GM12878 (cell line): ENCODE measurements around the gene RHOXF2. TPM values are rescaled to one million over a fixed set of nuclear protein-coding genes. Genes with fewer than 3 reads are reported as not detected.

Experiments
- ATAC-seq: fragments of 200-7000 bp; cut with Tn5 transposase; 3 replicates; pipeline ENCODE4 v1.9.1; 2020; ENCODE audit warnings: mild to moderate bottlenecking, moderate library complexity
- BruUV-seq: library from RNA; stranded (reverse); fragments of 400-500 nt; replicated peaks from 2 replicates; lab custom pipeline; 2021; lab: Mats Ljungman, UMichigan
- CTCF ChIA-PET: fragments of 300-600 bp; sonication (Branson Sonifier 250); formaldehyde crosslinking; extraction: SDS; loops from one replicate; lab custom pipeline; 2021; ENCODE audit warnings: inconsistent platforms; lab: Yijun Ruan, JAX
- POLR2A ChIA-PET: fragments of 350-600 bp; formaldehyde crosslinking; extraction: SDS; loops from one replicate; lab custom pipeline; 2021; ENCODE audit warnings: inconsistent platforms; lab: Charles Lee
- RAD21 ChIA-PET: fragments of 300-600 bp; sonication (Branson Sonifier 250); formaldehyde crosslinking; loops from one replicate; lab custom pipeline; 2023; ENCODE audit warnings: antibody characterized with exemption; ENCODE audit not compliant: unreplicated experiment; lab: Charles Lee
- SMC1A ChIA-PET: fragments of 300-600 bp; sonication (Branson Sonifier 250); formaldehyde crosslinking; loops from one replicate; lab custom pipeline; 2023; ENCODE audit not compliant: unreplicated experiment, uncharacterized antibody; lab: Charles Lee
- DNase-seq: peaks from one replicate; pipeline ENCODE4 v3.0.0-alpha.2; 2011; ENCODE audit warnings: low read depth, low spot score
- FAIRE-seq: peaks from 3 replicates; lab custom pipeline; 2011; peaks lifted over from hg19 to GRCh38; lab: Jason Lieb, UNC
- H2AFZ ChIP-seq: 2 replicates; pipeline ENCODE4 v1.6.0; 2011; ENCODE audit warnings: low read depth, low read length, control low read depth; ENCODE audit not compliant: control insufficient read depth
- H3K27ac ChIP-seq: 2 replicates; pipeline ENCODE4 v1.5.1; 2011; ENCODE audit warnings: control low read depth; ENCODE audit not compliant: control insufficient read depth, insufficient read depth
- H3K27me3 ChIP-seq, 2 experiments: replicated peaks in 1 of 2; 2 replicates each; pipeline versions ENCODE4 v1.6.0 to v1.6.1; 2011; ENCODE audit warnings: low read length in 1 of 2; ENCODE audit not compliant: control insufficient read depth in 2 of 2, insufficient read depth in 2 of 2
- H3K36me3 ChIP-seq, 2 experiments: 2 replicates each; pipeline ENCODE4 v1.5.1; 2011; ENCODE audit warnings: low read length in 1 of 2; ENCODE audit not compliant: control insufficient read depth in 2 of 2, insufficient read depth in 2 of 2
- H3K4me1 ChIP-seq: 2 replicates; pipeline ENCODE4 v1.6.1; 2011; ENCODE audit warnings: mild to moderate bottlenecking, low read length, moderate library complexity, mixed read lengths; ENCODE audit not compliant: control insufficient read depth, insufficient read depth
- H3K4me2 ChIP-seq: 2 replicates; pipeline ENCODE4 v1.6.0; 2011; ENCODE audit warnings: control low read depth; ENCODE audit not compliant: control insufficient read depth, insufficient read depth
- H3K4me3 ChIP-seq: fragments of 200-600 bp; sonication (generic); 2 replicates; pipeline ENCODE4 v1.5.1; 2016
- H3K79me2 ChIP-seq: 2 replicates; pipeline ENCODE4 v1.6.0; 2011; ENCODE audit warnings: low read length; ENCODE audit not compliant: control insufficient read depth, insufficient read depth
- H3K9ac ChIP-seq: 2 replicates; pipeline ENCODE4 v1.8.0; 2011; ENCODE audit warnings: low read length, control low read depth, mixed read lengths; ENCODE audit not compliant: control insufficient read depth, insufficient read depth
- H3K9me3 ChIP-seq: replicated peaks from 3 replicates; pipeline ENCODE4 v1.5.1; 2011; ENCODE audit warnings: mild to moderate bottlenecking, low read length; ENCODE audit not compliant: control insufficient read depth, insufficient read depth
- H4K20me1 ChIP-seq: 2 replicates; pipeline ENCODE4 v1.6.0; 2011; ENCODE audit not compliant: control insufficient read depth, insufficient read depth
- BCLAF1 ChIP-seq: fragments of 450-650 bp; IDR thresholded peaks from 2 replicates; pipeline ENCODE4 v1.6.1; 2017; ENCODE audit warnings: antibody characterized with exemption, mild to moderate bottlenecking, moderate library complexity
- BMI1 ChIP-seq: fragments of 450-650 bp; IDR thresholded peaks from 2 replicates; pipeline ENCODE4 v1.6.1; 2016; ENCODE audit warnings: mild to moderate bottlenecking, moderate library complexity, borderline replicate concordance
- CHD1 ChIP-seq: IDR thresholded peaks from 2 replicates; pipeline ENCODE4 v1.6.1; 2012; ENCODE audit warnings: low read depth, low read length, improper control_type of control experiment
- DPF2 ChIP-seq: fragments of 450-650 bp; IDR thresholded peaks from 2 replicates; pipeline ENCODE4 v1.6.1; 2017; ENCODE audit warnings: mild to moderate bottlenecking
- E4F1 ChIP-seq: fragments of 450-650 bp; IDR thresholded peaks from 2 replicates; pipeline ENCODE4 v1.6.1; 2018; ENCODE audit warnings: borderline replicate concordance, mild to moderate bottlenecking; ENCODE audit not compliant: partially characterized antibody
- HDAC6 ChIP-seq: fragments of 200-600 bp; sonication (generic); IDR thresholded peaks from one replicate; pipeline ENCODE4 v1.8.0; 2017; ENCODE audit warnings: antibody characterized with exemption; ENCODE audit not compliant: unreplicated experiment
- NRF1 ChIP-seq: conservative IDR thresholded peaks from 2 replicates; pipeline ENCODE4 v1.6.1; 2011; ENCODE audit warnings: mild to moderate bottlenecking, low read depth, low read length, improper control_type of control experiment
- PAX5 ChIP-seq: IDR thresholded peaks from 2 replicates; pipeline ENCODE4 v1.6.1; 2011; ENCODE audit warnings: low read depth, low read length, borderline replicate concordance
- RBBP5 ChIP-seq: fragments of 200-600 bp; sonication (generic); conservative IDR thresholded peaks from 2 replicates; pipeline ENCODE4 v1.6.1; 2016
- RFX5 ChIP-seq: IDR thresholded peaks from 2 replicates; pipeline ENCODE4 v1.6.1; 2011; ENCODE audit warnings: low read depth, low read length, improper control_type of control experiment
- SMAD5 ChIP-seq: IDR thresholded peaks from 2 replicates; pipeline ENCODE4 v1.6.1; 2016; ENCODE audit warnings: antibody characterized with exemption, low read depth
- ZBTB11 ChIP-seq: fragments of 450-650 bp; formaldehyde crosslinking; IDR thresholded peaks from 2 replicates; pipeline ENCODE4 v1.5.0; 2022; ENCODE audit warnings: mild to moderate bottlenecking, missing genetic modification characterization
- in situ Hi-C: fragments of 300-500 bp; cut with MboI; formaldehyde crosslinking; loops from 9 replicates; pipeline ENCODE4 v1.14.3; 2018; ENCODE audit warnings: mixed read lengths
- intact Hi-C: fragments of 100-400 bp; cut with micrococcal nuclease; formaldehyde crosslinking; loops from one replicate; pipeline ENCODE4 v1.14.2; 2022; ENCODE audit not compliant: unreplicated experiment
- polyA plus RNA-seq, 11 experiments: library from polyadenylated mRNA; depleted of rRNA in 4 of 11; unstranded in 6 of 11; stranded (reverse) in 5 of 11; fragments of >200 nt; fragmentation: Nextera tagmentation in 4 of 11; fragmentation: Illumina TruSeq in 1 of 11; extraction: Ambion mirVana in 4 of 11; extraction: Trizol in 1 of 11; gene quantifications; 1 replicate in 1 of 11; 2 replicates in 10 of 11; pipeline versions ENCODE4 v1.2.1 to v1.2.3, GENCODE V29; 2011 to 2016; ENCODE audit warnings: inconsistent platforms in 2 of 11, missing spikeins in 2 of 11, low read depth in 1 of 11
- total RNA-seq, 4 experiments: library from RNA; depleted of rRNA in 3 of 4; stranded (reverse); fragments of >200 nt in 3 of 4; fragmentation: Illumina TruSeq in 1 of 4; extraction: Trizol in 1 of 4; gene quantifications; 2 replicates each; pipeline versions ENCODE4 v1.2.1 to v1.2.3, GENCODE V29; 2013 to 2021
- TF ChIP-seq, protein P1 (sequence below): IDR thresholded peaks from 2 replicates; pipeline ENCODE4 v1.6.1; 2011; ENCODE audit warnings: low read depth, mild to moderate bottlenecking, low read length, moderate library complexity, borderline replicate concordance; ENCODE audit errors: extremely low read depth
- TF ChIP-seq, protein P2 (sequence below), 3 experiments: IDR thresholded peaks in 2 of 3; conservative IDR thresholded peaks in 1 of 3; 2 replicates each; pipeline ENCODE4 v1.5.1; 2011; ENCODE audit warnings: low read depth in 3 of 3, low read length in 3 of 3, mild to moderate bottlenecking in 3 of 3, control low read depth in 2 of 3, moderate library complexity in 2 of 3, inconsistent platforms in 1 of 3, mixed read lengths in 1 of 3; ENCODE audit not compliant: control insufficient read depth in 2 of 3, insufficient read depth in 1 of 3; ENCODE audit errors: extremely low read depth in 1 of 3

RHOXF2 gene
- total and polyA plus RNA-seq, 10 of the 15 experiments (the other 5 are each of a cell fraction or from before 2014, with no cell fraction given) = 0.03 TPM; not detected in 8

GRCh38 chrX:120111611-120112010, 46.8 kb upstream of the RHOXF2 start:
- H2AFZ ChIP-seq = no peak overlapping the region
- RAD21 ChIA-PET = no interaction called here
- in situ Hi-C loops (loop anchor here (25.0 kb wide), 1 partner anchor 101 kb away; no protein-coding TSS in a partner anchor), intact Hi-C loops (no loop called here)
- POLR2A ChIA-PET = no interaction called here
- BruUV-seq = no TSS peak
- H3K9me3 ChIP-seq = no peaks in the 10 kb centered on the region; the same call in 2 of the 3 replicates
- CTCF ChIA-PET = no interaction called here
- H3K27me3 ChIP-seq = no peaks in the 10 kb centered on the region
- H3K9ac ChIP-seq = no peak overlapping the region
- SMC1A ChIA-PET = interaction anchor here (0.6 to 1.0 kb wide), 2 partner anchors 23 to 495 kb away, joined by 3 read pairs; no protein-coding TSS in a partner anchor
- H4K20me1 ChIP-seq = no peaks in the 10 kb centered on the region
- H3K27ac ChIP-seq = no peak overlapping the region
- no peaks in the 10 kb centered on the region for H3K4me1 ChIP-seq
- no peaks in the 10 kb centered on the region for H3K36me3 ChIP-seq
- H3K4me2 ChIP-seq = no peak overlapping the region
- ATAC-seq (no peak), DNase-seq (no peak), FAIRE-seq (no peak)
- no peaks in the 10 kb centered on the region for H3K79me2 ChIP-seq
- H3K4me3 ChIP-seq = no peak overlapping the region
- TF ChIP-seq ZBTB11 (CRISPR knock-in tag) (no peak), BCLAF1 (no peak), RFX5 (no peak), NRF1 (no peak), PAX5 (no peak), E4F1 (no peak), CHD1 (no peak), SMAD5 (no peak), HDAC6 (no peak), BMI1 (no peak), DPF2 (no peak), RBBP5 (no peak)
- TF ChIP-seq, protein P1, sequence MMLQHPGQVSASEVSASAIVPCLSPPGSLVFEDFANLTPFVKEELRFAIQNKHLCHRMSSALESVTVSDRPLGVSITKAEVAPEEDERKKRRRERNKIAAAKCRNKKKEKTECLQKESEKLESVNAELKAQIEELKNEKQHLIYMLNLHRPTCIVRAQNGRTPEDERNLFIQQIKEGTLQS = no peak
- TF ChIP-seq, protein P2, sequence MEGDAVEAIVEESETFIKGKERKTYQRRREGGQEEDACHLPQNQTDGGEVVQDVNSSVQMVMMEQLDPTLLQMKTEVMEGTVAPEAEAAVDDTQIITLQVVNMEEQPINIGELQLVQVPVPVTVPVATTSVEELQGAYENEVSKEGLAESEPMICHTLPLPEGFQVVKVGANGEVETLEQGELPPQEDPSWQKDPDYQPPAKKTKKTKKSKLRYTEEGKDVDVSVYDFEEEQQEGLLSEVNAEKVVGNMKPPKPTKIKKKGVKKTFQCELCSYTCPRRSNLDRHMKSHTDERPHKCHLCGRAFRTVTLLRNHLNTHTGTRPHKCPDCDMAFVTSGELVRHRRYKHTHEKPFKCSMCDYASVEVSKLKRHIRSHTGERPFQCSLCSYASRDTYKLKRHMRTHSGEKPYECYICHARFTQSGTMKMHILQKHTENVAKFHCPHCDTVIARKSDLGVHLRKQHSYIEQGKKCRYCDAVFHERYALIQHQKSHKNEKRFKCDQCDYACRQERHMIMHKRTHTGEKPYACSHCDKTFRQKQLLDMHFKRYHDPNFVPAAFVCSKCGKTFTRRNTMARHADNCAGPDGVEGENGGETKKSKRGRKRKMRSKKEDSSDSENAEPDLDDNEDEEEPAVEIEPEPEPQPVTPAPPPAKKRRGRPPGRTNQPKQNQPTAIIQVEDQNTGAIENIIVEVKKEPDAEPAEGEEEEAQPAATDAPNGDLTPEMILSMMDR (IDR thresholded peaks at IDR 0.05 in 2 of 3, conservative IDR thresholded peaks at IDR 0.05 in 1 of 3; ENCODE audit: control insufficient read depth in 2 of 3, extremely low read depth in 1 of 3, insufficient read depth in 1 of 3, low read depth in 3 of 3, low read length in 3 of 3) = no peak
